Prostate gland (tissue), 2 donors: ENCODE data around the gene MPP2.

Experiments used
- CTCF ChIP-seq, 4 experiments: fragments of 200-600 bp in 2 of 4; fragments of 450-650 bp in 2 of 4; sonication (generic) in 2 of 4; IDR thresholded peaks; 1 replicate in 3 of 4; 2 replicates in 1 of 4; pipeline ENCODE4 v1.5.1; 2016 to 2019; ENCODE audit warnings: antibody characterized with exemption in 4 of 4, mild to moderate bottlenecking in 2 of 4, moderate library complexity in 2 of 4
- POLR2A ChIP-seq: fragments of 450-650 bp; IDR thresholded peaks from one replicate; pipeline ENCODE4 v1.6.1; 2016; ENCODE audit warnings: antibody characterized with exemption, mild to moderate bottlenecking

DNA sequence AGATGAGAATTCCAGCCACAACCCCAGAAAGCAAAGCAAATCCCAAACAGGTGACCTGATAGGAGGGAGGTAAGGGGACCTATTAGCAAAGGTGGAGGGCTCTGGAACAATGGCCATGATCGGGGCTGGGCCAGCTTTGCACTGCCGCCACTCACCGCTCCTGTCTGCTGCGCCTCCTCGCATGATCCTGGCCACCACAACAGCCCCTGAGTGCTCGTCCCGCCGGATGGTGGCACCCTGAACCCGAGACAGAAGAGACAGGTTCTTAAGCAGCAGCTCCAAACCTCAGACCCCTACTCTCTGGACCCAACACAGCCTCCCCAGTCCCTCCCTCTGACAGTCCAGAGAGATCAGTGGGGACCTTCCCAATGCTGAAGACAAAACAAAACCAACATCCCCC is 79.7 kb downstream of the MPP2 start:
- TF ChIP-seq CTCF (IDR thresholded peaks at IDR 0.05) (no peak), POLR2A (no peak)
